ENCODE data around the gene GNAQ. TPM values are rescaled to one million over a fixed set of nuclear protein-coding genes. Genes with fewer than 3 reads are reported as not detected.

The GNAQ gene
- total and polyA plus RNA-seq, 2 of the 13 experiments (the other 11 are each of a cell fraction or from before 2014, with no cell fraction given), result 16.5 to 17.7 TPM

- CTCF ChIA-PET (ENCODE audit: low intra/inter-chr PET ratio, low total read pairs), result no interaction called here
- H3K9ac ChIP-seq (ENCODE audit: insufficient read depth, low read depth, low read length), result no peak overlapping the region
- BruUV-seq (replicated peaks), result no TSS peak
- no peak for ATAC-seq
- no peak for FAIRE-seq
- no peak overlapping the region for H3K27ac ChIP-seq (ENCODE audit: extremely low read length, insufficient read depth, low read length)
- in situ Hi-C loops (cut with HindIII; ENCODE audit: extremely low pct_ligation_motif_present, low pct_unique_long_range_greater_than_20kb), result loop anchor here (10.0 kb wide), 1 partner anchor 309 kb away; no protein-coding TSS in a partner anchor
- peaks cover 5% of the 10 kb centered on the region; the same call in 1 of the 2 replicates for H3K4me1 ChIP-seq (ENCODE audit: insufficient read depth, low read length)
- H3K79me2 ChIP-seq (ENCODE audit: insufficient read depth, low read length), result no peaks in the 10 kb centered on the region
- intact Hi-C loops (cut with micrococcal nuclease; ENCODE audit: unreplicated experiment), result no loop called here
- no peaks in the 10 kb centered on the region for H3K36me3 ChIP-seq (replicated peaks in 1 of 2; ENCODE audit: control insufficient read depth in 1 of 2, insufficient read depth in 2 of 2, low read length in 2 of 2)
- H3K27me3 ChIP-seq (ENCODE audit: control insufficient read depth in 1 of 2, insufficient read depth in 2 of 2, low read length in 2 of 2), result no peaks in the 10 kb centered on the region
- no peaks in the 10 kb centered on the region for H4K20me1 ChIP-seq (ENCODE audit: insufficient read depth, low read length)
- no peak overlapping the region for H3K4me3 ChIP-seq (replicated peaks in 1 of 3; ENCODE audit: insufficient read depth in 1 of 3, low read depth in 2 of 3, low read length in 3 of 3)
- H3K4me2 ChIP-seq (ENCODE audit: low read depth, low read length), result no peak overlapping the region
- TF ChIP-seq YY1 (IDR thresholded peaks at IDR 0.05; ENCODE audit: insufficient read depth, insufficient replicate concordance, low read depth, low read length) (no peak), ZNF354B (CRISPR knock-in tag; IDR thresholded peaks at IDR 0.05) (no peak), TMF1 (CRISPR knock-in tag; IDR thresholded peaks at IDR 0.05; ENCODE audit: low read depth) (no peak), SMC3 (IDR thresholded peaks at IDR 0.05; ENCODE audit: low read length) (no peak), MXD4 (CRISPR knock-in tag; IDR thresholded peaks at IDR 0.05) (no peak), ZNF562 (CRISPR knock-in tag; IDR thresholded peaks at IDR 0.05; ENCODE audit: borderline replicate concordance) (no peak), FOSL2 (CRISPR knock-in tag; IDR thresholded peaks at IDR 0.05) (no peak), ZNF264 (CRISPR knock-in tag; IDR thresholded peaks at IDR 0.05) (no peak), AKNA (CRISPR knock-in tag; IDR thresholded peaks at IDR 0.05; ENCODE audit: borderline replicate concordance) (no peak), MEIS1 (CRISPR knock-in tag; IDR thresholded peaks at IDR 0.05; ENCODE audit: borderline replicate concordance) (no peak), REXO4 (CRISPR knock-in tag; IDR thresholded peaks at IDR 0.05; ENCODE audit: borderline replicate concordance) (no peak), ZBTB33 (CRISPR knock-in tag; IDR thresholded peaks at IDR 0.05) (no peak), ZBTB34 (CRISPR knock-in tag; IDR thresholded peaks at IDR 0.05) (no peak), ZBTB2 (CRISPR knock-in tag; IDR thresholded peaks at IDR 0.05; ENCODE audit: low read depth) (no peak)
- no peak for DNase-seq (ENCODE audit: low spot score)
- H2AFZ ChIP-seq (ENCODE audit: low read length), result no peak overlapping the region
- POLR2A ChIA-PET, result no interaction called here
- no peaks in the 10 kb centered on the region for H3K9me3 ChIP-seq (ENCODE audit: low read length)
- WGBS (ENCODE audit: low lambda C conversion rate), result 100% methylated on average over 1 of the region's 1 CpG
Observed at GRCh38 chr9:77743386-77743785, 288.2 kb downstream of the GNAQ start.

Measured in HepG2 (cell line).